GM18520 (cell line): ENCODE measurements around the gene UBL7.

ENCODE experiments used
- ATAC-seq: cut with Tn5 transposase; IDR thresholded peaks from one replicate; pipeline ENCODE4 v1.9.1; 2021; ENCODE audit not compliant: unreplicated experiment

UBL7 gene

GRCh38 chr15:74442063-74442462, 18.9 kb downstream of the UBL7 start:
- no peak for ATAC-seq

DNA sequence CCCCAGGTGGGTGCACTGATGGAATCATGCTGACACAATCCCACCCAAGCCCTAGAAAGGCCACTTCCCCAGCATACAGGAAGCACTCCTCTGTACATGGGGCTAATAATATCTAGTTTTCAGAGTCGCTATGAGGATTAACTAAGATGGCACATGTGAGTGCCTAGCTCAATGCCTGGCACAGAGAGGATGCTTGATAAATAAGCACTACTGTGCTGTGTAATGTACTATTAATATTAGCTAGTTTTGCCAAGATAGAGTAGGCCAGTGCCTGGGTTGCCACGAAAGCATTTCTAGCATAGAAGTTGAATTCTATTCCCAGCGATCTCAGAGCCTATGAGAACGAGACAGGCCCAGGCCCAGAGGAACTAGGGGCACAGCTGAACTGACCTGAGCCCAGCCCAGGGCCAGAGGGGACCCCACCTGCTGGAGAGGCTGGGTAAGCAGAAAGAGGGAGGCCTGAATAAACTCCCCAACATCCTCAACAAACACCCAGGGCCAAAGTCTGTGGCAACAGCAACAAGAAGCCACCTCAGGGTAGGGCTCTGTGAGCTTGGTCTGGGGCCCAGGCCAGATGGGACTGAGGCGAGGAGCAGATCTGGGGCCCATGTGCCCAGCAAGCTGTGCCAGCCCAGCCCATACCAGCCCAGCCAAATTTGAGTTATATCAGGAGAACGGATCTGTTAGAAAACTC, 19.6 kb downstream of the UBL7 start:
- no peak for ATAC-seq

DNA sequence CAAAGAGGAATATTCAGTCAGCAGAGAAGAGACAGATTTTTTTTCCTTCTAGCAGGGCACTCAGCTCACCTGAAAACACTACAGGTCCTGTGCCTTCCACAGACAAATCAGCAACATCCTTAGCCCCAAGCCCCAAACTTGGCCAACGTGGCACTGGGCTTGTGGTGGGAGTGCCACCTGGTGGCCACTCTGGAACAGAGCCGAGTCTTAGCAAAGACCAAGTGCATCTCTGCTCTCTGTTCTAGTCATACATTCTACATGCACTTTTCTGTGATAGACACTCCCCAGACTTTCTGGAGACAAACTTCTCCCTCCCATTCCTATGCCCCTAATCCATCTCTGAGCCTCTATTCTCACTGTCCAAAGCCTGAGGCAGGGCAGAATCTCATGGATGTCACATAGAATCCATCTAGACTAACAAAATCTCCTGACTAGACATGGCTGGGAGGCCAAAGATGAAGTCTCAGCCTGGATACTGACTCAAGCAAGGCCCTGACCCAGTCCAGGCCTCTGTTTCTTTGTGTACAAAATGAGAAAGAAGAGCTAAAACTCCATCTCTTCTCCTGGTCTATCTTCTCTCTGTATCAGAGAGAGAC, 22.1 kb downstream of the UBL7 start:
- ATAC-seq, result no peak

DNA sequence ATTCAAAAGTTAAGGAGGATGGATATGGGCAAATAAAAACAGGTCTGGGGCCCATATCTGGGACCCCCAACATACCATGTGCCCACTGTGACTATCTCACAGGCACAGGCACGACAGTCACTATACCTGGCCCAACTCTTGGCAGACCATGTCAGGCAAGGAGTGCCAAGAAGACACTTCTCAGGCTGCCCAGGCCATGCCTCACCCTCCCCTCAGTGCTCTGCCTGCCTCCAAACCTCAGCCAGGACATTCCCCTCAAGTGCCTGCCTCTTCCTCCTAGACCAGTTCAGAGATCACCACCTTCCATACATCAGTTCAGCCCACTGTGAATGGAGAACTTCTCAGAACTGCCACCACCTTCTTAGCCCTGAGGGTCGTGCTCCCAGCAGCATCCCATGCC, 22.8 kb downstream of the UBL7 start:
- ATAC-seq, result no peak

DNA sequence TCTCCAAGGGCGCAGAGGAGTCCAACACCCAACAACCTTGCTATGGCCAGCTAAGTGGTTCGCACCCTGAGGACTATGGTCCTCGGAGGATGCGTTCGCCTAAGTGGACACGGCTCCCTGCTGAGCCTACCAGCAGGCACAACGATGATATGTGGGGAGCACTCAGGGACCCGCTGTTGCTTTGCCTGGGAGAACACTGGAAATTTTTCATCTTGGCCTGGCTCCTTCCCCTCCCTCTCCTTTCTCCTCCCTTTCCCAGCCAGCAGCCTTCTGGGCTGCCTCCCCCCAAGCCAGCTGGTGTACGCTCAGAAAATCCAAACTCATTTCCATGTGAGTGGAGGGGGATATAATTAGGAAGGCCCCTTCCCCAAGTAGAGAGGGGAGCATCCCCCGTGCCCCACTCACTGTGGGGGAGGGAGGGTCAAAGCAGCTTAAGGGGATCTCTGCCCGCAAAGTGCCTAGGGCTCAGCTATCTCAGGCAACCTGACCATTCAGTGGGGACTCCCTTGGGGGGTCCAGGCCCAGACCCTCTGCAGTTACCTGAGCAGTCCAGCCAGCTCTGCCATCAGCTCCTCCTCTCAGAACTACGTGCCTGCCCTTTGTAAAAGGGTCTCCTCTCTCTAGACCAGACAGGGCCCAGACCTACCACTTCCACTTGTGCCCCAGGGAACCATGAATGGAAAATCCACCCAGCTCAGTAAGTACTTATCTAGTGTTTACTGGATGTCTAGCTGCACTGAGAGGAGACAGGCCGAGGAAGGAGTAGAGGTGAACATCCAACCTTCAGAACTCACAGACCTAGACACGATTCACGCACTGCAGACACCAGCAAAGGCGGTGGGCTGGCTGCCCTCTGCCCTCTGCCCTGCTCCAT, 26.5 kb downstream of the UBL7 start:
- no peak for ATAC-seq

DNA sequence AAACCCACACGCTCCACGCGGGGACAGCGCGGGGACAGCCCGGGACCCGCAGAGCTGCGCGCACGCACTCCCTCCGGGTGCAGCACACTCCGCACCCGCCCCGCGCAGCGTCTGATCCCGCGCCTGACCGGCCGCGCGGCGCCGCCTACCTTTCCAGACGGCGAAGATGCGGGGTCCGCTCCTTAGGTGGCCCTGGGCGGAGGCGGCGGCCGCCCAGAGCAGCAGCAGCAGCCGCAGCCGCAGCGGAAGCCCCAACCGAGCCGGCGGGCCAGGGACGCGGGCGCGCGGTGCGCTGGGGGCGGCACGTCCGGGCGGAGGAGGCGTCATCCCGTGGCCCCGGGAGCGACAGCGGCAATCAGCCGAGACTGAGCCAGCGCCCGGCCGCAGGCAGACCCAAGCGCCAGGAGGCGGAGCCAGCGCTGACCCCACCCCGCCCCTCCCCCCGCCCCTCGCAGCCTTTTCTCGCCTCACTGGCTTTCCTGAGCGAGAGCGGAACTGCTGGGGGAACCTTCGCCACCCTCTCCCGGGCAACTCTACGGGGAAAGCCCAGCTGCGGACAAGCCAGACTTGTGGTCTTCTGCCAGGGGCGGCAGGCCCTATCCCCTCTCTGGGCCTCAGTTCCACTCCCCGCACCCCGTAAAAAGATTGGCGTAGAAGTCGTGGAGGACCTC, 27.2 kb downstream of the UBL7 start, which contains the start of gene SEMA7A:
Gene SEMA7A, minus strand, starts transcription at position 367 of the 671 bp plus-strand sequence. Its CDS starts 40 bp downstream, at position 327.
- ATAC-seq, result peak; percentile 52

DNA sequence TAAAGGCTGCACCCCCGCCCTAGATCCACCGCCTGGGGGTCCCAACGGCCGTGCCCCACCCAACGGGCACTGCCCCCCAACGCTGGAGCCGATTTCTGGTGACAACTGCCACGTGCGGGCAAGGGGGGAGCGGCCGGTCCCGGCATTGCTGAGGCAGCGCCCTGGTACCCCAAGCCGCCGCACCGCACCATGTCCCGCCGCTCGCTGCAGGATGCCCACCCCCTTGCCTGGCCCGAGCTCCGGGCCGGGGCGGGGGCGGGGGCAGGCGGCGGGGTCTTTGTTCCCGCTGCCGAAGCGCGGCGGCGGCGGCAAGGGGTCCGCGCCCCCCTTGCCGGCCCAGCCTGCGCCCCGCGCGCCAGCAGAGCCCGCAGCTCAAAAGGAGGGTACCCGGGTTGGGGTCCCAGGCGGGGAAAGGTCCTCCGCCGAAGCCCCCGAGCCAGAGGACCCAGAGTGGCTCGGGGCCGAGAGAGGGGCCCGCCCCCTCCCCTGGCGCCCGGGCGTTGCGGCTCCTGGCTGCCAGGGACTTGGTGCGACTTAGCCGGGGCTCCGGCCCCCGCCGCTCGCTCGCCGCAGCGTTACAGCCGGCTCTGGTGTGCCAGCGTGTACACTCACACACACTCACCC, 27.9 kb downstream of the UBL7 start:
- peak; percentile 10 for ATAC-seq

DNA sequence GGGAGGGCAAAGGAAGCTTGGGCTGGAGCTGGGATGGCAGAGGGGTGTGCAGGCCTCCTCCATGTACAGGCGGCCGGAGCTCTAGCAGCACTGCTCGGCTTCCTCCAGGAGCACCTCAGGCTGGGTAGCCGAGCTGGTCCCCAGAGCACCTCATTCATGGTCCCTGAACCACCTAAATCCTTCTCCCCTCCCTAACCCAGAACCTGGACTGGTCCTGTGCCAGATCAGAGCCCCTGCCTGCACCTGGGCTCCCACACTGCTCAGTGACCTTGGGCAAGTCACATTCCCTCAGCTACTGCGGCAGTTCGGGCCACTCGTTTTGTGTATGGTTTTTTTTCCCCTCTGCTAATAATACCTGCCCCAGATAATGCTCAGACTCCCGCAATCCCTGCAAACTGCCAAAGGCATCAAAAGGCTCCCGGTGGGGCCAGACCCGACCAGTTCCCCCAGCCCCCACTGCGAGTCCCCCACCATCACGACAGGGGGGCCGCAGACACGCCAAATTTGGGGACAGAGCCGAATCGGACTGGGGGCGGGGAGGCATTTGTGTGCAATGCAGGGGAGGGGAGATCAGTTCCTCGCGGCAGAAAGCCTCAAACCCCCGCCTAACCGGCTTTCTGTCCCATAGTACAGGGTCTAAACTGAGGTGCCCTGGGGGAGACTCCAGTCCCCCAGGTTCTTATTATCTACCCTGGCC, 28.5 kb downstream of the UBL7 start:
- ATAC-seq, result no peak

- no peak for ATAC-seq
Measured at GRCh38 chr15:74431645-74432044, 29.3 kb downstream of the UBL7 start.

DNA sequence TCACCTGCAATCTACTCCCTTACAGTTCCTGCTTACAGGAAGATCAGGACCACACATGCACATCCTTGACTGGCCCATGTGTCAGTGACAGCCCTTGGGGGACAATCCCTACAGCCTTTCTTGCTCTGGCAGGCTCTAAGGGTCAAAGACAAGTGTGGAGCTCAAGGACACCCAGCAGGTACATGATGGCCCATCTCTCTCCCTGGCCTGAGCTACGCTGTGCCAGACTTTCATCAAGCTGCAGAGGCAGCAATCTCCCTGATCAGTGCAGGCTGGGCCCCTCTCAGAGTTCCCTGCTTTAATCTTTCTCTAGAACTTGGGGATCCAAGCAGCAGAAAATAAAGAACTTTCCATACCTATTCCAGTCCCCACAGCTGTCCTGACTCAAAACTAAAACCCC, 29.8 kb downstream of the UBL7 start:
- ATAC-seq, result no peak

GRCh38 chr15:74430510-74430951, 30.4 kb downstream of the UBL7 start:
- ATAC-seq, result no peak

DNA sequence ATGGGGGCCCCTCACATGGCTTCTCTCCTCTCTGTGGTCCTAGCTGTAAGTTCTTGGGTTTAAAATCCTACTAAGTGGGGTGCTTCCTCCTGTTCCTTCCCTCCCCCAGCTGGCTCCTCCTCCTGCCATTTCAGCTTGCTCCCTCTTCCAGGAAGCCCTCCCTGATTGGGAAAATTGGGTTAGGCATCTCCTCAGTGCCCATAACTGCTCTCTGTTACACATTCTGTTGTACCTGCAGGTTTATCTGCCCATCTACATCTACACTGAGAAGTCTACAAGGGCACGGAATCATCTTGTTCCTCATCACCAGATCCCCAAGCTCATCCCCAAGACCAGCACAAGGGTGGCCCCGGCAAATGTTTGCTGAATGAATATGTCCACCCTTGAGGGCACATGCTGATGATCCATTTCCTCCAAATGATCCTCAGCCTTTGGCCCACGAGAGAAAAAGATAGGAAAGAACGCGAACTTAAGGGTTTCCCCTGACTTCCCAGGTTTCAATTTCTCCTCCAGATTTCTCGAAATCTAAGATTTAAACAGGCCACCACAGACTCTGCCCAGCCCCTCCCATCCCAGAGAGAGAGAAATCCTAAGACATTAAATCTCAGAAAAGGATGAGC, 31.1 kb downstream of the UBL7 start:
- ATAC-seq, result no peak

- ATAC-seq, result no peak
Measured at GRCh38 chr15:74428970-74429780, 31.8 kb downstream of the UBL7 start.

DNA sequence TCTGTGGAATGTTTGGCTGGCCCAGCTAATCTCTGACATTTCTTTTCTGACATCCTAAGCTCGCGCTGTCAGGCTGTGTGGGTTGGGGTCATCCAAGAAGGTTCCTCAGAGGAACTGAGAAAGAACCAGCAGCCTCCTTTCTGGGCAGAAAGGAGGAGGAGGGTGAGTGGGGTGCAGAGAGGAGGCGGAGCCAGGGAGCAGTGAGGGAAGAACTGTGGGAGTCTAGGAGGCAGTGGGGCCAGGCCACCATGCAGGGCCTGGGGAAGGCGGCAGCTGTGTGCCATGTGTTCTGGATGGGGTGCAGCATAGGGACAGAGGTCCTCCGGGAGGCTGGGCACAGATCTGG, 32.5 kb downstream of the UBL7 start:
- no peak for ATAC-seq

GRCh38 chr15:74427607-74428441, 33.1 kb downstream of the UBL7 start:
- no peak for ATAC-seq

DNA sequence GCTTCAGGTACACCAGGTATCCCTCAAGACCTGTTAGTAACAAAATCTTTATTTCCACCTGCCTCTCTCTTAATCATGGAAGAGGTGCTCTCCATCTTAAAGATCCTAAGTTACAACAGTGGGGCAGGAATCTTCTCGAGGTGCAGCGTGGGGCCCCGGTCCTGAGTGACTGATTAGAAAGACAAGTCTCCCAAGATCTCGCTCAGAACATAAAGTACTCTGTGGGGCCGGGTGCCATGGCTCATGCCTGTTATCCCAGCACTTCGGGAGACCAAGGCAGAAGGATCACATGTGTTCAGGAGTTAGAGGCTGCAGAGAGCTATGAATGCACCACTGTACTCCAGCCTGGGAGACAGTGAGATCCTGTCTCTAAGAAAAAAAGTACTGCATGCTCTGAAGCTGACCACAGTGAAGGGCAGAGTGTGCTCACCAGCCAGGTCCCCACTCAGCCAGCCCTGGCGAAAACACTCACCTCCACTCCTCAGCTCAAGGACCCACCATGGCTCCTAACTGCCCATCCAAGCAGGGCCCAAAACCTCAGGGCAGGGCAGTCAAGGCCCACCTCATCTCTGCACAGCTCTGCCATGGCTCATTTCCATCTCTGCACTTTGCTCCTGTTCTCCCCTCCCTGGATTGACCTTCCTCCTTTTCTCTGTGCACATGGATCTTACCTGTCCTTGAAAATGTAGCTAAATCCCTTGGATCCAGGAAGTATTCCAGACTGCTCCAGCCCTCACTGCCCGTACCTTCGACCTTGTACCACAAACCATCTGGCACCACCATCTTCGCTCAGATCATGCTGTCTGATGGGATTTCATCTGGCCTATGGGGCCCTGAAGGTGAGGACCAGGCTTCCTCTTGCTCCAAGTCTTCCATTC, 34.3 kb downstream of the UBL7 start:
- no peak for ATAC-seq

- ATAC-seq, result no peak
Measured at GRCh38 chr15:74425630-74426029, 35.3 kb downstream of the UBL7 start.
